Measurements from ENCODE around the gene VEGFD. TPM values are rescaled to one million over a fixed set of nuclear protein-coding genes. Genes with fewer than 3 reads are reported as not detected.

Gene VEGFD
- total and polyA plus RNA-seq, 9 donors, result 0.57 to 5.5 (median 1.7) TPM

GRCh38 chrX:15401378-15401777 lies 17.2 kb upstream of the VEGFD start:
- intact Hi-C loops (cut with DNase I), result no loop called here
- WGBS, 3 donors, result 31 to 51% (median 36%) methylated on average over 2 of the region's 2 CpGs
- Histone ChIP-seq H3K4me1 (ENCODE audit: insufficient read depth) (no peaks in the 10 kb centered on the region), H3K27me3 (no peaks in the 10 kb centered on the region), H3K27ac (no peak overlapping the region), H3K9me3 (no peaks in the 10 kb centered on the region), H3K4me3 (no peak overlapping the region), H3K36me3 (no peaks in the 10 kb centered on the region)
- TF ChIP-seq EP300 (IDR thresholded peaks at IDR 0.05) (no peak), POLR2A (IDR thresholded peaks at IDR 0.05) (no peak), CTCF (IDR thresholded peaks at IDR 0.05) (no peak)
- DNase-seq, result no peak

- no peak overlapping the region for H3K4me3 ChIP-seq
- intact Hi-C loops (cut with DNase I), result no loop called here
- no peak for DNase-seq
- TF ChIP-seq EP300 (IDR thresholded peaks at IDR 0.05) (no peak), CTCF (IDR thresholded peaks at IDR 0.05) (no peak), POLR2A (IDR thresholded peaks at IDR 0.05) (no peak)
- no peak overlapping the region for H3K27ac ChIP-seq
- WGBS, 3 donors, result 51 to 58% (median 51%) methylated on average over 3 of the region's 3 CpGs
- H3K9me3 ChIP-seq, result no peaks in the 10 kb centered on the region
- no peaks in the 10 kb centered on the region for H3K4me1 ChIP-seq (ENCODE audit: insufficient read depth)
- H3K27me3 ChIP-seq, result no peaks in the 10 kb centered on the region
- H3K36me3 ChIP-seq, result no peaks in the 10 kb centered on the region
Observed at GRCh38 chrX:15399962-15400391, 15.8 kb upstream of the VEGFD start.

- no peaks in the 10 kb centered on the region for H3K36me3 ChIP-seq
- intact Hi-C loops (cut with DNase I), result no loop called here
Observed at GRCh38 chrX:15398874-15399273, 14.7 kb upstream of the VEGFD start.

GRCh38 chrX:15395789-15396188 lies 11.6 kb upstream of the VEGFD start:
- DNase-seq, result no peak
- Histone ChIP-seq H3K27ac (no peak overlapping the region), H3K27me3 (no peaks in the 10 kb centered on the region), H3K4me3 (no peak overlapping the region), H3K9me3 (no peaks in the 10 kb centered on the region), H3K36me3 (no peaks in the 10 kb centered on the region), H3K4me1 (ENCODE audit: insufficient read depth) (no peaks in the 10 kb centered on the region)
- no peak for TF ChIP-seq CTCF (IDR thresholded peaks at IDR 0.05)
- no peak for TF ChIP-seq EP300 (IDR thresholded peaks at IDR 0.05)
- 52 to 70% (median 63%) methylated on average over 2 of the region's 2 CpGs for WGBS, 3 donors
- intact Hi-C loops (cut with DNase I), result no loop called here

More at GRCh38 chrX:15398874-15399273, 14.7 kb upstream of the VEGFD start:
- H3K27me3 ChIP-seq, result no peaks in the 10 kb centered on the region
- H3K4me3 ChIP-seq, result no peak overlapping the region
- H3K9me3 ChIP-seq, result no peaks in the 10 kb centered on the region
- no peak for DNase-seq
- no peak overlapping the region for H3K27ac ChIP-seq
- TF ChIP-seq POLR2A (IDR thresholded peaks at IDR 0.05) (no peak), CTCF (IDR thresholded peaks at IDR 0.05) (no peak), EP300 (IDR thresholded peaks at IDR 0.05) (no peak)
- H3K4me1 ChIP-seq (ENCODE audit: insufficient read depth), result no peaks in the 10 kb centered on the region

- Histone ChIP-seq H3K36me3 (no peaks in the 10 kb centered on the region), H3K9me3 (no peaks in the 10 kb centered on the region), H3K4me1 (ENCODE audit: insufficient read depth) (no peaks in the 10 kb centered on the region), H3K27ac (no peak overlapping the region), H3K4me3 (no peak overlapping the region), H3K27me3 (no peaks in the 10 kb centered on the region)
- no peak for TF ChIP-seq POLR2A (IDR thresholded peaks at IDR 0.05)
- no peak for TF ChIP-seq CTCF (IDR thresholded peaks at IDR 0.05)
- TF ChIP-seq EP300 (IDR thresholded peaks at IDR 0.05), result no peak
- 54 to 68% (median 59%) methylated on average over 4 of the region's 4 CpGs for WGBS, 3 donors
- intact Hi-C loops (cut with DNase I), result no loop called here
- DNase-seq, result no peak
Observed at GRCh38 chrX:15391850-15392249, 7.6 kb upstream of the VEGFD start.
